Keratinocyte (primary cell): ENCODE measurements around the gene SLC30A7. TPM values are rescaled to one million over a fixed set of nuclear protein-coding genes. Genes with fewer than 3 reads are reported as not detected.

Source experiments
- DNase-seq: peaks from one replicate; pipeline ENCODE4 v3.0.0-alpha.2; 2011; ENCODE audit warnings: low read depth, missing footprints, low spot score
- FAIRE-seq: peaks from 2 replicates; lab custom pipeline; 2011; peaks lifted over from hg19 to GRCh38; lab: Jason Lieb, UNC
- H2AFZ ChIP-seq: 2 replicates; pipeline ENCODE4 v1.6.0; 2012; ENCODE audit warnings: low read length, control low read depth, inconsistent platforms; ENCODE audit not compliant: control insufficient read depth
- H3K27ac ChIP-seq: 2 replicates; pipeline ENCODE4 v1.5.1; 2011; ENCODE audit warnings: low read length; ENCODE audit not compliant: control insufficient read depth, insufficient read depth
- H3K27me3 ChIP-seq: 3 replicates; pipeline ENCODE4 v1.6.0; 2011; ENCODE audit warnings: low read length; ENCODE audit not compliant: control insufficient read depth, insufficient read depth; ENCODE audit errors: extremely low read depth
- H3K36me3 ChIP-seq, 2 experiments: 2 replicates in 1 of 2; 3 replicates in 1 of 2; pipeline ENCODE4 v1.5.1; 2011; ENCODE audit warnings: low read length in 2 of 2, mild to moderate bottlenecking in 1 of 2; ENCODE audit not compliant: control insufficient read depth in 2 of 2, insufficient read depth in 2 of 2; ENCODE audit errors: extremely low read depth in 1 of 2
- H3K4me1 ChIP-seq: 3 replicates; pipeline ENCODE4 v1.5.1; 2011; ENCODE audit warnings: low read length; ENCODE audit not compliant: control insufficient read depth, insufficient read depth; ENCODE audit errors: extremely low read depth
- H3K4me2 ChIP-seq: 3 replicates; pipeline ENCODE4 v1.6.0; 2011; ENCODE audit warnings: low read depth, low read length; ENCODE audit not compliant: control insufficient read depth, insufficient read depth; ENCODE audit errors: extremely low read depth
- H3K4me3 ChIP-seq, 3 experiments: fragments of 200-600 bp in 1 of 3; sonication (generic) in 1 of 3; 2 replicates in 2 of 3; 3 replicates in 1 of 3; pipeline ENCODE4 v1.5.1; 2011 to 2016; ENCODE audit warnings: low read length in 3 of 3, mild to moderate bottlenecking in 3 of 3, control low read depth in 2 of 3, inconsistent platforms in 1 of 3, low read depth in 1 of 3, mixed read lengths in 1 of 3, mixed run types in 1 of 3, moderate library complexity in 1 of 3; ENCODE audit not compliant: control insufficient read depth in 2 of 3, insufficient read depth in 2 of 3; ENCODE audit errors: extremely low read depth in 1 of 3
- H3K79me2 ChIP-seq: 2 replicates; pipeline ENCODE4 v1.6.0; 2012; ENCODE audit warnings: low read length; ENCODE audit not compliant: control insufficient read depth, insufficient read depth
- H3K9ac ChIP-seq: 3 replicates; pipeline ENCODE4 v1.6.0; 2011; ENCODE audit warnings: low read length; ENCODE audit not compliant: control insufficient read depth, insufficient read depth; ENCODE audit errors: extremely low read depth
- H3K9me1 ChIP-seq: 3 replicates; pipeline ENCODE4 v1.6.0; 2011; ENCODE audit warnings: low read length; ENCODE audit not compliant: control insufficient read depth, insufficient read depth; ENCODE audit errors: extremely low read depth
- H3K9me3 ChIP-seq: 2 replicates; pipeline ENCODE4 v1.5.1; 2012; ENCODE audit warnings: low read depth, low read length; ENCODE audit not compliant: control insufficient read depth
- H4K20me1 ChIP-seq: 3 replicates; pipeline ENCODE4 v1.6.0; 2011; ENCODE audit warnings: low read length; ENCODE audit not compliant: control insufficient read depth, insufficient read depth; ENCODE audit errors: extremely low read depth
- CTCF ChIP-seq, 3 experiments: IDR thresholded peaks in 1 of 3; conservative IDR thresholded peaks in 1 of 3; optimal IDR thresholded peaks in 1 of 3; 2 replicates in 2 of 3; 3 replicates in 1 of 3; pipeline versions ENCODE3 to v1.5.1; 2011; ENCODE audit warnings: low read length in 3 of 3, mild to moderate bottlenecking in 3 of 3, moderate library complexity in 2 of 3, control low read depth in 1 of 3, inconsistent platforms in 1 of 3; ENCODE audit not compliant: insufficient read depth in 2 of 3; ENCODE audit errors: extremely low read depth in 1 of 3
- EZH2 ChIP-seq: IDR thresholded peaks from one replicate; pipeline ENCODE4 v1.6.1; 2012; ENCODE audit warnings: inconsistent platforms, mild to moderate bottlenecking, low read length, moderate library complexity
- dilution Hi-C: fragments of 300-500 bp; cut with MboI; formaldehyde crosslinking; loops from one replicate; pipeline ENCODE4 v1.7.0; 2020; ENCODE audit warnings: low sequenced_read_pairs; ENCODE audit not compliant: extremely low pct_ligation_motif_present
- polyA minus RNA-seq, 3 experiments: library from RNA; depleted of rRNA, polyadenylated mRNA; stranded (reverse); fragments of >200 nt; gene quantifications; 1 replicate in 1 of 3; 2 replicates in 1 of 3; 3 replicates in 1 of 3; pipeline ENCODE4 v1.2.3, GENCODE V29; 2011
- polyA plus RNA-seq, 5 experiments: library from polyadenylated mRNA; depleted of rRNA in 3 of 5; stranded (reverse) in 3 of 5; stranded (forward) in 1 of 5; unstranded in 1 of 5; fragments of >200 nt; gene quantifications; 1 replicate in 1 of 5; 2 replicates in 3 of 5; 3 replicates in 1 of 5; pipeline versions ENCODE4 v1.2.1 to v1.2.3, GENCODE V29; 2011 to 2012; ENCODE audit warnings: missing spikeins in 2 of 5, low read depth in 1 of 5, low replicate concordance in 1 of 5

The SLC30A7 gene
- polyA plus RNA-seq (8.0 to 19.9 TPM (median 15.1 TPM) in 3 replicates), polyA minus RNA-seq (15.5 to 49.5 TPM (median 42.9 TPM) in 3 replicates)
- polyA plus RNA-seq (2011; ENCODE audit: low read depth): 1.8 TPM
- polyA plus RNA-seq (2011; cell fraction: cytosol; rRNA removed): 3.5 and 7.7 TPM in 2 replicates
- 19.0 and 26.3 TPM in 2 replicates for polyA plus RNA-seq (2011; cell fraction: nucleus; rRNA removed)
- 6.5 and 11.0 TPM in 2 replicates for polyA plus RNA-seq (2012; ENCODE audit: low replicate concordance)
- 10.0 TPM for polyA minus RNA-seq (2011; cell fraction: cytosol; rRNA and poly(A)+ RNA removed)
- 25.4 and 63.4 TPM in 2 replicates for polyA minus RNA-seq (2011; cell fraction: nucleus; rRNA and poly(A)+ RNA removed)

GRCh38 chr1:100895540-100896480 lies at the start of gene SLC30A7:
Gene SLC30A7 (plus strand): TSS chr1:100896090. CDS start chr1:100896263, 173 bp downstream.
- Histone ChIP-seq H3K9ac (peak within 1 kb of the TSS; percentile 100), H3K4me1 (peaks cover 17% of the 10 kb centered on the region), H3K4me3 (peak within 1 kb of the TSS; percentile 80 to 98 (median 94)), H3K79me2 (peaks cover 36% of the 10 kb centered on the region), H2AFZ (peak within 1 kb of the TSS; percentile 83), H4K20me1 (no peaks in the 10 kb centered on the region), H3K9me1 (no peaks in the 10 kb centered on the region), H3K4me2 (peak within 1 kb of the TSS; percentile 55), H3K9me3 (no peaks in the 10 kb centered on the region), H3K27ac (peak within 1 kb of the TSS; percentile 99), H3K36me3 (peaks cover 3 to 6% of the 10 kb centered on the region in 2 experiments), H3K27me3 (no peaks in the 10 kb centered on the region)
- dilution Hi-C loops: no loop called here
- TF ChIP-seq EZH2 (no peak), CTCF (optimal IDR thresholded peaks at IDR 0.05 in 1 of 3, IDR thresholded peaks at IDR 0.05 in 1 of 3, conservative IDR thresholded peaks at IDR 0.05 in 1 of 3; ENCODE audit: extremely low read depth in 1 of 3, insufficient read depth in 2 of 3, low read length in 3 of 3) (no peak)
- DNase-seq (peak; percentile 41), FAIRE-seq (no peak)

GRCh38 chr1:100847361-100848082 lies 48.4 kb upstream of the SLC30A7 start:
- no peaks in the 10 kb centered on the region for H3K36me3 ChIP-seq
- FAIRE-seq (no peak), DNase-seq (no peak)
- peak overlapping the region; percentile 78 for H2AFZ ChIP-seq
- H3K27ac ChIP-seq: no peak overlapping the region
- no peaks in the 10 kb centered on the region for H4K20me1 ChIP-seq
- no peaks in the 10 kb centered on the region for H3K79me2 ChIP-seq
- no peak overlapping the region for H3K4me3 ChIP-seq
- no peaks in the 10 kb centered on the region for H3K9me3 ChIP-seq
- TF ChIP-seq EZH2 (no peak), CTCF (optimal IDR thresholded peaks at IDR 0.05 in 1 of 3, IDR thresholded peaks at IDR 0.05 in 1 of 3, conservative IDR thresholded peaks at IDR 0.05 in 1 of 3; ENCODE audit: extremely low read depth in 1 of 3, insufficient read depth in 2 of 3, low read length in 3 of 3) (no peak)
- no peak overlapping the region for H3K9ac ChIP-seq
- dilution Hi-C loops: no loop called here
- no peaks in the 10 kb centered on the region for H3K9me1 ChIP-seq
- H3K4me2 ChIP-seq: no peak overlapping the region
- no peaks in the 10 kb centered on the region for H3K4me1 ChIP-seq
- H3K27me3 ChIP-seq: no peaks in the 10 kb centered on the region
